OCI-LY7 (cell line): ENCODE results near the gene CELF4.

Experiments
- CTCF ChIP-seq: fragments of 200-600 bp; sonication (generic); conservative IDR thresholded peaks from 2 replicates; pipeline ENCODE4 v1.5.1; 2014; ENCODE audit warnings: mild to moderate bottlenecking, antibody characterized with exemption, low read length, moderate library complexity, mixed read lengths
- EZH2phosphoT487 ChIP-seq: fragments of 200-600 bp; sonication (generic); IDR thresholded peaks from 2 replicates; pipeline ENCODE4 v1.6.1; 2018; ENCODE audit warnings: low read depth, borderline replicate concordance, mild to moderate bottlenecking, mixed run types, antibody characterized with exemption, low read length, moderate library complexity, mixed read lengths

- peak; percentile 73 for TF ChIP-seq CTCF
- no peak for TF ChIP-seq EZH2phosphoT487
These were observed 27.6 kb downstream of the CELF4 start for GRCh38 chr18:37537868-37538525.
